ENCODE data around the gene CACNA2D3.

GRCh38 chr3:54988302-54988837 lies 866.0 kb downstream of the CACNA2D3 start:
- no peak for TF ChIP-seq CTCF (IDR thresholded peaks at IDR 0.05)
- TF ChIP-seq POLR2A (IDR thresholded peaks at IDR 0.05): no peak
